Ishikawa (cell line): ENCODE measurements around the gene USP4.
A peak's percentile ranks its signal among the peaks of the same experiment; 100 is the strongest.

Source experiments
- CEBPB ChIP-seq: IDR thresholded peaks from 2 replicates; pipeline ENCODE4 v1.6.1; 2012
- CREB1 ChIP-seq: IDR thresholded peaks from 2 replicates; pipeline ENCODE4 v1.6.1; 2012; ENCODE audit warnings: low read depth
- EGR1 ChIP-seq: IDR thresholded peaks from 2 replicates; pipeline ENCODE4 v1.6.1; 2012
- EP300 ChIP-seq: IDR thresholded peaks from 2 replicates; pipeline ENCODE4 v1.6.1; 2012; ENCODE audit warnings: borderline replicate concordance
- FOXM1 ChIP-seq: IDR thresholded peaks from 2 replicates; pipeline ENCODE4 v1.6.1; 2012; ENCODE audit warnings: low read depth, borderline replicate concordance
- NFIC ChIP-seq: IDR thresholded peaks from 2 replicates; pipeline ENCODE4 v1.6.1; 2012
- RAD21 ChIP-seq: IDR thresholded peaks from 2 replicates; pipeline ENCODE4 v1.6.1; 2012; ENCODE audit warnings: low read depth
- TAF1 ChIP-seq: IDR thresholded peaks from 2 replicates; pipeline ENCODE4 v1.6.1; 2012; ENCODE audit warnings: low read depth, mild to moderate bottlenecking
- TCF12 ChIP-seq: IDR thresholded peaks from 2 replicates; pipeline ENCODE4 v1.6.1; 2012; ENCODE audit warnings: low read depth
- TEAD4 ChIP-seq: IDR thresholded peaks from 2 replicates; pipeline ENCODE4 v1.6.1; 2012
- YY1 ChIP-seq: IDR thresholded peaks from 2 replicates; pipeline ENCODE4 v1.6.1; 2012; ENCODE audit warnings: low read depth
- ZBTB7A ChIP-seq: IDR thresholded peaks from 2 replicates; pipeline ENCODE4 v1.6.1; 2012; ENCODE audit warnings: low read depth
- TF ChIP-seq, protein P1 (sequence below): IDR thresholded peaks from 2 replicates; pipeline ENCODE4 v1.6.1; 2012
- TF ChIP-seq, protein P2 (sequence below): IDR thresholded peaks from 2 replicates; pipeline ENCODE4 v1.6.1; 2012
- TF ChIP-seq, protein P3 (sequence below): IDR thresholded peaks from 2 replicates; pipeline ENCODE4 v1.6.1; 2012; ENCODE audit warnings: low read depth, mild to moderate bottlenecking

Gene USP4

DNA sequence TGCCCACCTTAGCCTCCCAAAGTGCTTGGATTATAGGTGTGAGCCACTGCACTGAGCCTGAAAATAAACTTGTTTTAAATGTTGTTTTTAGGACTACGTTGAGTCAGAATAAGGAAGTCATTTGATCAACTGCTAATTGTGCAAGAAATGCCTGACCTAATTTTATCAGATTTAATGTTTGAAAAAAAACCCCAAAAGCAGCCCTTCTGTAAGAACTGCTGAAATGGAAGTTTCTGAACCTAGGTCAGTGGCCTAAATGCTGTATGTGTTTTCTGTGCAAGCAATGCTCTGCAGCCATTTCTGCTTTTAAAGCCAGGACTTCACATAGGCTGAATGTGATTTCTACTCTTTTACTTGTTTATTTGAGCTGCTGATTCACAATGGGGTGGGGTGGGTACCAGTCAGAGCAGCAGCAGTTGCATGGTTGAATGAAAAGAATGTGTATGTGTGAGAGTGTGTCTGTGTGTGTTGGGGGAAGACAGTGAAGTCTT, 11.7 kb upstream of the USP4 start:
- no peak for TF ChIP-seq TCF12
- TF ChIP-seq YY1 = no peak
- no peak; the same call in 1 of the 2 replicates for TF ChIP-seq RAD21
- TF ChIP-seq, protein P1, sequence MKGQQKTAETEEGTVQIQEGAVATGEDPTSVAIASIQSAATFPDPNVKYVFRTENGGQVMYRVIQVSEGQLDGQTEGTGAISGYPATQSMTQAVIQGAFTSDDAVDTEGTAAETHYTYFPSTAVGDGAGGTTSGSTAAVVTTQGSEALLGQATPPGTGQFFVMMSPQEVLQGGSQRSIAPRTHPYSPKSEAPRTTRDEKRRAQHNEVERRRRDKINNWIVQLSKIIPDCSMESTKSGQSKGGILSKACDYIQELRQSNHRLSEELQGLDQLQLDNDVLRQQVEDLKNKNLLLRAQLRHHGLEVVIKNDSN = no peak
- TF ChIP-seq, protein P2, sequence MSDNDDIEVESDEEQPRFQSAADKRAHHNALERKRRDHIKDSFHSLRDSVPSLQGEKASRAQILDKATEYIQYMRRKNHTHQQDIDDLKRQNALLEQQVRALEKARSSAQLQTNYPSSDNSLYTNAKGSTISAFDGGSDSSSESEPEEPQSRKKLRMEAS = 0 out of 2 replicates have a peak, but pooled peaks have one; percentile 7
- peak; percentile 41 for TF ChIP-seq TEAD4
- no peak for TF ChIP-seq TAF1
- no peak for TF ChIP-seq NFIC
- no peak for TF ChIP-seq CREB1
- TF ChIP-seq EGR1 = no peak

DNA sequence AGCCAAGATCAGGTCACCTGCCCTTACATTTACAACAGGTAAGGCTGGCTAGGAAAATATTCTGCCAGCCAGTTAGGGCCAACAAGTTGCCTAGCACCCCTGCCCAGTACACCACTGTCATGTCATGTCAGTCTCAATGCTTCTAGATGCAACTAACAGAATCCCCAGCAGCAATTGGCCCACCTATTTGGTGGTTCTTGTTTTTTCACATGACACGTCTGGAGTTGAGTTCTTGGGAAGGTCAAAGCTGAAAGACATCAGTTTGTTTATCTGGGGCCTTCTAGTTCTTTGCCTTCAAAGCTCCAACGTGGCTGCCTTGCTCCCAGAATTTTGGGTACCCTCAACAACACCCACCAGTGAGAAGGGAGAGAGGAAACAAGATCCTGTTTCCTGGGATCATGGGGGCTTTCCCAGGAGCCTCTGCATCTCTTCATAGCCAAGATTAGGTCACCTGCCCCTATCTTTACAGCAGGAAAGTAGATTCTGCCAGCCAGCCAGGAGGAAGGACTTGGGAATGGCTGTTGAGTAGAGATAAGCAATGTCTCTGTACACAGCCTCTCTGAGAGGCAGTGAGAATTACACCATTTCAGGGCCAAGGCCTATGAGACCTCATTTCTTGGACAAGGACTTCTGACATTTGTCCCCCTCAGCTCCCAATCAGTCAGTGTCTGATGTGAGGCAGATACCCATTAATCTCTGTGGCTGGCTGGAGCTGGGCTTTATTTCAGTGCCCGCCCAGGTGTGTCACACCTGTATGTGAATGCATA, 9.7 kb upstream of the USP4 start:
- TF ChIP-seq CEBPB (no peak), FOXM1 (no peak), TEAD4 (no peak), TCF12 (no peak), EP300 (no peak), CREB1 (no peak), YY1 (no peak)

DNA sequence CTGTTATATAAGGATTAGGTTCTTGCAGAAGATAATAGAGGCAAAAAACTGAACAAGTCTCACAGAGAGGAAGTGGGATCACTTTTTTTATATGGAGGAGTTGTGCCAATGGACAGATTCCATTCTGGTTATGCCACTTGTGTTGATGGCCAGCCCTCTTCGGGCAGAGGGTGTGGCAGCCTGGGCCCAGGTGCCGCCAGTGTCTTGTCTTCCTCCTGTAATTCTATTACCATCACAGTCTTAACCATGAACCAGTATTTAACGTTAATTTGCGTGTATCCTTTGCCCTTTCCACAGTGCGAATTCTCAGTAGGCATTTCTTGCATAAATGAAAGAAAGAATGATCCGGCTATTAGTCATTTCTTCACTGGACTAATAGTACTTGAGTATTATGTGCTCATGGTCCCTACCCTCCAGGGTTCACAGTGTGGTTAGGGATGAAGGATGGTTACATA, 7.0 kb upstream of the USP4 start:
- TF ChIP-seq TCF12 = no peak
- TF ChIP-seq NFIC = peak; percentile 23; the same call in 1 of the 2 replicates
- TF ChIP-seq, protein P1 = no peak
- TF ChIP-seq YY1 = no peak

DNA sequence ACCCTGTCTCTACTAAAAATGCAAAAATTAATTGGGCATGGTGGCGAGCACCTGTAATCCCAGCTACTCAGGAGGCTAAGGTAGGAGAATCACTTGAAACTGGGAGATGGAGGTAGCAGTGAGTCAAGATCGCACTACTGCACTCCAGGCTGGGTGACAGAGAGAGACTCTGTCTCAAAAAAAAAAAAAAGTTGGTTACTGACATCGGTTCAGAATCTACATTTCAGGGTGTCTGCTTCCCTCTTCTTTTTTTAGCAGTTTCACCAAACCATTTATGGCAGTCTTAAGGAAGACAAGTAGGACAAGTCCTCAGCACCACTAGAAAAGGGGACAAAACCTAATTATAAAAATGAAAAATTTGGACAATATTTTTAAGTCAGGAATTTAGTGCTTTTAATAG, 3.3 kb upstream of the USP4 start:
- no peak for TF ChIP-seq EP300
- no peak for TF ChIP-seq TEAD4
- no peak for TF ChIP-seq YY1
- TF ChIP-seq NFIC = no peak
- TF ChIP-seq TCF12 = no peak
- TF ChIP-seq FOXM1 = no peak
- TF ChIP-seq RAD21 = no peak

DNA sequence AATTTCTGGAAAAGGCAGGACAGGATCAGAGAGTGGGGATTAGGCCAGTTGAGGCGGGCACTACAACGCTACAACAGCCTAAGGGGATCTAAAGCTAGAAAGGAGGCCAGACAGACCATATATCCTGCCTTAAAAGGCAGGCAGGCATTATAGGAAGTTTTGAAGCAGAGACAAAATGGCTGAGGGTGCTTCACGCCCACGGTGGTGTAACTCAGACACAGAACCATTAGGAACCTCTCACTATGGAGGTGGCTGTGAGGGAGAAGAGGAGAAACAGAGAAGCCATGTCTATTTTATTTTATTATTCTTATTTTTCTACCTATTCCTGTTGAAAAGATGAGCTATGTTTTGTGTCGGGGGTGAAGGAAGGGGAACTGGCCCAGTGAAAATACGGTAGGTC, 2.1 kb upstream of the USP4 start:
- TF ChIP-seq NFIC (no peak), EGR1 (no peak), CEBPB (no peak), TCF12 (no peak), FOXM1 (no peak), TEAD4 (no peak), YY1 (no peak), ZBTB7A (no peak), EP300 (no peak), RAD21 (no peak), CREB1 (no peak), TAF1 (no peak)
- TF ChIP-seq, protein P3, sequence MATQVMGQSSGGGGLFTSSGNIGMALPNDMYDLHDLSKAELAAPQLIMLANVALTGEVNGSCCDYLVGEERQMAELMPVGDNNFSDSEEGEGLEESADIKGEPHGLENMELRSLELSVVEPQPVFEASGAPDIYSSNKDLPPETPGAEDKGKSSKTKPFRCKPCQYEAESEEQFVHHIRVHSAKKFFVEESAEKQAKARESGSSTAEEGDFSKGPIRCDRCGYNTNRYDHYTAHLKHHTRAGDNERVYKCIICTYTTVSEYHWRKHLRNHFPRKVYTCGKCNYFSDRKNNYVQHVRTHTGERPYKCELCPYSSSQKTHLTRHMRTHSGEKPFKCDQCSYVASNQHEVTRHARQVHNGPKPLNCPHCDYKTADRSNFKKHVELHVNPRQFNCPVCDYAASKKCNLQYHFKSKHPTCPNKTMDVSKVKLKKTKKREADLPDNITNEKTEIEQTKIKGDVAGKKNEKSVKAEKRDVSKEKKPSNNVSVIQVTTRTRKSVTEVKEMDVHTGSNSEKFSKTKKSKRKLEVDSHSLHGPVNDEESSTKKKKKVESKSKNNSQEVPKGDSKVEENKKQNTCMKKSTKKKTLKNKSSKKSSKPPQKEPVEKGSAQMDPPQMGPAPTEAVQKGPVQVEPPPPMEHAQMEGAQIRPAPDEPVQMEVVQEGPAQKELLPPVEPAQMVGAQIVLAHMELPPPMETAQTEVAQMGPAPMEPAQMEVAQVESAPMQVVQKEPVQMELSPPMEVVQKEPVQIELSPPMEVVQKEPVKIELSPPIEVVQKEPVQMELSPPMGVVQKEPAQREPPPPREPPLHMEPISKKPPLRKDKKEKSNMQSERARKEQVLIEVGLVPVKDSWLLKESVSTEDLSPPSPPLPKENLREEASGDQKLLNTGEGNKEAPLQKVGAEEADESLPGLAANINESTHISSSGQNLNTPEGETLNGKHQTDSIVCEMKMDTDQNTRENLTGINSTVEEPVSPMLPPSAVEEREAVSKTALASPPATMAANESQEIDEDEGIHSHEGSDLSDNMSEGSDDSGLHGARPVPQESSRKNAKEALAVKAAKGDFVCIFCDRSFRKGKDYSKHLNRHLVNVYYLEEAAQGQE = no peak
- TF ChIP-seq, protein P1 = no peak
- TF ChIP-seq, protein P2 = no peak

DNA sequence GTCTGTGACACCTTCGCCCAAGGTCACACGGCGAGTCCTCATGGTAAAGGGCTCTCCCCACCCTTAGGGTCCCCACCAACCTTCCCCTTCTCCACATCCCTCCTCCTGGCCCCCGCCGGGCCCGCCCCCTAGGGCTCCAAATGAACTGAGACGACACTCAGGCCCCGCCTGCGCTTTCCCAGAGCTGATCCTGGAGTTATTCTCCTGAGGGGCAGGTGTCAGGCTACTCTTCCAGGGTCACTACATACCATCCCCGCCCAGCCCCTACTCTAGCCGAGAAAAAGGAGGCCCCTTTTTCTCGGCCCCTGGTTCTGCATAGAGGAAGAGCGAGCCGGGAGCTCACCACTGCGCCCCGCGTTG, 292 bp downstream of the USP4 start:
- TF ChIP-seq TAF1 (no peak), FOXM1 (no peak), TEAD4 (no peak), TCF12 (no peak), NFIC (no peak), EP300 (no peak), ZBTB7A (no peak), CREB1 (no peak)
- TF ChIP-seq, protein P1 = no peak
- TF ChIP-seq, protein P3 = no peak
